NT2/D1 (cell line): ENCODE results near the gene CD58.
"Not testable (repeated sequence)": the region's sequence is repeated elsewhere in the genome, so short reads cannot be mapped to it uniquely, and the experiment has no call there.

Source experiments
- SUZ12 ChIP-seq: IDR thresholded peaks from 2 replicates; pipeline ENCODE4 v1.6.1; 2011; ENCODE audit not compliant: insufficient read length, insufficient read depth; ENCODE audit errors: extremely low read depth
- YY1 ChIP-seq: IDR thresholded peaks from 2 replicates; pipeline ENCODE4 v1.6.1; 2011; ENCODE audit not compliant: insufficient read length, insufficient read depth
- ZNF274 ChIP-seq: IDR thresholded peaks from 2 replicates; pipeline ENCODE4 v1.6.1; 2011; ENCODE audit warnings: mild to moderate bottlenecking, low read depth, low read length

DNA sequence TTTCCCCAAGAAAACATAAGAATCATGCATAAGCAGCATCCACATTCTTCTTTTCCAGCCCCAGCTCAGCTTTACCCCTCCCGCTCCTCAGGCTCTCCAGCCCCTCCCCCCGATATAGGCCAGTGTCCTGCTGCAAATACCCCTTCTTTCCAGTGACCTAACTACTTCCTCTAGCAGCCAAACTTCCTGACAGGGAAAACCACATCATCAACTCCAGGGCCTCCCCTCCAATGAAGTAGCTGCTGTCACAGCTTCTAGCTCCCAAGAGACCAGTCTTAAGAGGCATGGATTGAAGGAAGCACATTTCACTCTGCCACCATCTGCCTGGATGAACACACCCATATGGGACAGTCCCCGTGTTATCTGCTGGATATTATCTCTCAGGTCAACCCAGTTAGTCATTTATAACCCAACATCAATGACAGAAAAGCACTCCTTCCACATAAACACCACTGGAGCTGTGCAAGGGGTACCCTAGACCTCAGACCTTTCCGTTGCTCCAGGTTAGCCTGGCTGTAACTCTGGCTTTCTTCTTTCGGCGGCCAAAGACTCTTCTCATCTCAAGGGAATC lies 39.1 kb upstream of the CD58 start:
- not testable (repeated sequence) for TF ChIP-seq YY1, ZNF274, SUZ12
